IMR-90 (cell line): ENCODE results near the gene BRWD1.

Source experiments
- BHLHE40 ChIP-seq: fragments of 150-350 bp; IDR thresholded peaks from 2 replicates; pipeline ENCODE4 v1.6.1; 2016; ENCODE audit warnings: mild to moderate bottlenecking, low read depth, low read length
- CEBPB ChIP-seq: IDR thresholded peaks from 2 replicates; pipeline ENCODE4 v1.6.1; 2012; ENCODE audit warnings: low read depth, low read length, improper control_type of control experiment
- CTCF ChIP-seq: conservative IDR thresholded peaks from 2 replicates; pipeline ENCODE4 v1.5.1; 2012; ENCODE audit warnings: mild to moderate bottlenecking, low read depth, low read length, improper control_type of control experiment
- FOS ChIP-seq: fragments of 150-350 bp; IDR thresholded peaks from 2 replicates; pipeline ENCODE4 v1.6.1; 2016; ENCODE audit warnings: low read depth, low read length
- MAFK ChIP-seq: IDR thresholded peaks from 2 replicates; pipeline ENCODE4 v1.6.1; 2012; ENCODE audit warnings: low read depth, low read length, improper control_type of control experiment
- POLR2A ChIP-seq: IDR thresholded peaks from 2 replicates; pipeline ENCODE4 v1.6.1; 2012; ENCODE audit warnings: mild to moderate bottlenecking, low read depth, low read length
- RAD21 ChIP-seq: IDR thresholded peaks from 2 replicates; pipeline ENCODE4 v1.6.1; 2012; ENCODE audit warnings: low read length, improper control_type of control experiment
- RCOR1 ChIP-seq: IDR thresholded peaks from 2 replicates; pipeline ENCODE4 v1.6.1; 2012; ENCODE audit warnings: mild to moderate bottlenecking, low read length, improper control_type of control experiment; ENCODE audit not compliant: insufficient replicate concordance
- RFX5 ChIP-seq: IDR thresholded peaks from 2 replicates; pipeline ENCODE4 v1.8.0; 2012; ENCODE audit warnings: low read depth, mild to moderate bottlenecking, low read length, moderate library complexity
- SMC3 ChIP-seq: fragments of 150-350 bp; IDR thresholded peaks from 2 replicates; pipeline ENCODE4 v1.6.1; 2016; ENCODE audit warnings: low read depth, mild to moderate bottlenecking, antibody characterized with exemption, low read length, moderate library complexity

- TF ChIP-seq CTCF, result no peak
- TF ChIP-seq RCOR1, result no peak
- no peak for TF ChIP-seq RFX5
- TF ChIP-seq POLR2A, result no peak
- TF ChIP-seq BHLHE40, result no peak
- no peak for TF ChIP-seq CEBPB
- no peak for TF ChIP-seq FOS
- TF ChIP-seq RAD21, result no peak
- no peak for TF ChIP-seq SMC3
- no peak for TF ChIP-seq MAFK
Measured at GRCh38 chr21:39155578-39155977, 157.9 kb downstream of the BRWD1 start.
